ENCODE measurements around the gene RAB31.
"Not testable (repeated sequence)": the region's sequence is repeated elsewhere in the genome, so short reads cannot be mapped to it uniquely, and the experiment has no call there.

The RAB31 gene

DNA sequence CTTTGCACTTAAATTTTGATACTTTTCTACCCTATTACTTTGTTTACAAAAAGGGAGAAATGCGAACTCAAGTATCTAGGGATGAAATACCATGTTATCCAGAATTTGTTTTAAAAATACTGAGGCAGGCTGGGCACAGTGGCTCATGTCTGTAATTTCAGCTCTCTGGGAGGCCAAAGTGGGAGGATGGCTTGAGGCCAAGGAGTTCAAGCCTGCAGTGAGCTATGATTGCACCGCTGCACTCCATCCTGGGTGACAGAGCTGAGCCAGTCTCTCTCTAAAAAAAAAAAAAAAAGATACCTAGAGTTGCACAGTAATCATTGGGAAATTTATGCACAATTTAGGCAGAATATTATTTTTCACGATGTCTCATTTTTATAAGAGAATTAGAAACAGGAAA is 193.3 kb downstream of the RAB31 start:
- TF ChIP-seq, protein P1, sequence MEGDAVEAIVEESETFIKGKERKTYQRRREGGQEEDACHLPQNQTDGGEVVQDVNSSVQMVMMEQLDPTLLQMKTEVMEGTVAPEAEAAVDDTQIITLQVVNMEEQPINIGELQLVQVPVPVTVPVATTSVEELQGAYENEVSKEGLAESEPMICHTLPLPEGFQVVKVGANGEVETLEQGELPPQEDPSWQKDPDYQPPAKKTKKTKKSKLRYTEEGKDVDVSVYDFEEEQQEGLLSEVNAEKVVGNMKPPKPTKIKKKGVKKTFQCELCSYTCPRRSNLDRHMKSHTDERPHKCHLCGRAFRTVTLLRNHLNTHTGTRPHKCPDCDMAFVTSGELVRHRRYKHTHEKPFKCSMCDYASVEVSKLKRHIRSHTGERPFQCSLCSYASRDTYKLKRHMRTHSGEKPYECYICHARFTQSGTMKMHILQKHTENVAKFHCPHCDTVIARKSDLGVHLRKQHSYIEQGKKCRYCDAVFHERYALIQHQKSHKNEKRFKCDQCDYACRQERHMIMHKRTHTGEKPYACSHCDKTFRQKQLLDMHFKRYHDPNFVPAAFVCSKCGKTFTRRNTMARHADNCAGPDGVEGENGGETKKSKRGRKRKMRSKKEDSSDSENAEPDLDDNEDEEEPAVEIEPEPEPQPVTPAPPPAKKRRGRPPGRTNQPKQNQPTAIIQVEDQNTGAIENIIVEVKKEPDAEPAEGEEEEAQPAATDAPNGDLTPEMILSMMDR (IDR thresholded peaks at IDR 0.05; ENCODE audit: low read depth, low read length): no peak
- no peak for DNase-seq (ENCODE audit: extremely low read depth, low read depth)

DNA sequence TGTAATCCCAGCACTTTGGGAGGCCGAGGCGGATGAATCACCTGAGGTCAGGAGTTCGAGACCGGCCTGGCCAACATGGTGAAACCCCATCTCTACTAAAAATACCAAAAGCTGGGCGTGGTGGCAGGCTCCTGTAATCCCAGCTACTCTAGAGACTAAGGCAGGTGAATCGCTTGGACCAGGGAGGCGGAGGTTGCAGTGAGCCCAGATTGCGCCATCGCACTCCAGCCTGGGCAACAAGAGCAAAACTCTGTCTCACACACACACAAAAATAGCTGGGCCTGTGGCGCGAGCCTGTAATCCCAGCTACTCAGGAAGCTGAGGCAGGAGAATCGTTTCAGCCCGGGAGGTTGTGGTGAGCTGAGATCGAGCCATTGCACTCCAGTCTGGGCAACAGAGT is 194.2 kb downstream of the RAB31 start:
- DNase-seq (ENCODE audit: extremely low read depth, low read depth): not testable (repeated sequence)

DNA sequence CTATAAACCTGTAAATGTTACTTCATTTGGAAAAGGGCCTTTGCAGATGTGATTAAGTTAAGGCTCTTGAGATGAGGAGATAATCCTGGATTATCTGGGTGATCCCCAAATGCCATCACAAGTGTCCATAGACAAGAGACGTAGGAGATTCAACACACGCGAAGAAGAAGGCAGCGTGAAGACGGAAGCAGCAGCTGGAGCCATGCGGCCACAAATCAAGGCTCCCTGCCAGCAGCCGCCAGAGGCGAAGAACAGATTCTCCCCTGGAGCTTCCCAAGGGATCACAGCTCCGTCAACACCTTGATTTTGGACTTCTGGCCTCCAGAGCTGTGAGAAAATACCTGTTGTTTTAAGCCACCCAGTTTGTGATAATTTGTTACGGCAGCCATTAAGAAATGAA is 194.7 kb downstream of the RAB31 start:
- TF ChIP-seq, protein P1 (IDR thresholded peaks at IDR 0.05; ENCODE audit: low read depth, low read length): no peak
- DNase-seq (ENCODE audit: extremely low read depth, low read depth): no peak

DNA sequence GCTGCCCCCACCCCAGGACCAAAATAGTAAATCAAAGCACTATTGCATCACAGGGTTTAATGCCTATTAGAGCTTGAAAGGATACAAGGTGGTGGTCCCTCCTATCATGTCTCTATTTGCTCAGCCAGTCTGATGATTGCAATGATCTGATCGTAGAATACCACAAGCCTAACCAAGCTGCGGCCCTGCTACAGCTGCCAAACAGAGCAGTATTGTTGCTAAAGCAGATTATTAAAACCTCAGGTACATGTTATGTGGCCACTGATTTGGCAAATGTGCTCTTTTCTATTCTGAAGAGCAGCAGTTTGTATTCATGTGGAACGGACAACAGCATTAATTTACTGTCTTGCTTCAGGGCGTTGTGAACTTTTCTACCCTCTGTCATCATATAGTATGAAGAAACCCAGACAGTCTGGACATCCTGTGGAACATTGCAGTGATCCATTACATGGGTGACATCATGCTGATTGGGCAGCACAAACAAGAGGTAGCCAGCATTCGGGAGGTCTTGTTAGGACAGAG is 197.4 kb downstream of the RAB31 start:
- TF ChIP-seq, protein P1 (IDR thresholded peaks at IDR 0.05; ENCODE audit: low read depth, low read length): no peak
- no peak for DNase-seq (ENCODE audit: extremely low read depth, low read depth)

DNA sequence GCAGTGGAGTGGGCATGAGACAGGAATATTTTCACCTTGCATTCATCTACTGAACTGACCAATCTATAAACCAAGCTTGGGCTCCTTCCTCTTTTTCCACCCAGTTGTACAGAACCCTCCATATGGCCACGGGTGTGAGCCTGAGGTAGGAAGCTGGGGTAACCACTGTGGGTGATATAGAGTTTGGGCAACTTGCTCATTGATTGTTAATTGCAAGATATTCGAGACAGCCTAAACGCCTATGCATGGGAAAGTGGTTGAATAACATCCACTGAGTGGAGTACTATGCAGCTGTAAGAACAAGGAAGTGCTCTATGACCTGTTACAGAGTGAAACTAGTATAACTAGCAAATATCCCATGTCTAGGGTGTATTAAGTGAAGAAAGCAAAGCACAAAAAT is 198.4 kb downstream of the RAB31 start:
- TF ChIP-seq, protein P1 (IDR thresholded peaks at IDR 0.05; ENCODE audit: low read depth, low read length): no peak
- DNase-seq (ENCODE audit: extremely low read depth, low read depth): no peak

DNA sequence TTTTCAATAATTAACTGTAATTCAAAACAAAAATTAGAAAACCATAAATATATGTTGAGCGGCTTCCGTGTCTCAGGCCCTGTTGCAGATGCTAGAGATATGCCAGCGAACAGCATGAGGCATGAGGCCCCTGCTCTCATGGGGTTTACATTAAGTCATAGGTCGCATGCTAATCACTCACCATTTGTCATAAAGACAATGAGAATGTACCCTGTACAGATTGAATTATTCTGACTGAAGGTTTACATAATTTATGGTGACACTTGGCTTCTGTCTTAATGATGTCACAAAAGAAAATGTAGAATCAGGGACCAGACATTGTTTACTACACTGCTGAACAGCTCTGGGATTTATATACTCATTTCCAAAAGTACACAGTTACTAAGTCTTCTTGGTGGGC is 199.8 kb downstream of the RAB31 start:
- no peak for DNase-seq (ENCODE audit: extremely low read depth, low read depth)
- TF ChIP-seq, protein P1 (IDR thresholded peaks at IDR 0.05; ENCODE audit: low read depth, low read length): no peak

DNA sequence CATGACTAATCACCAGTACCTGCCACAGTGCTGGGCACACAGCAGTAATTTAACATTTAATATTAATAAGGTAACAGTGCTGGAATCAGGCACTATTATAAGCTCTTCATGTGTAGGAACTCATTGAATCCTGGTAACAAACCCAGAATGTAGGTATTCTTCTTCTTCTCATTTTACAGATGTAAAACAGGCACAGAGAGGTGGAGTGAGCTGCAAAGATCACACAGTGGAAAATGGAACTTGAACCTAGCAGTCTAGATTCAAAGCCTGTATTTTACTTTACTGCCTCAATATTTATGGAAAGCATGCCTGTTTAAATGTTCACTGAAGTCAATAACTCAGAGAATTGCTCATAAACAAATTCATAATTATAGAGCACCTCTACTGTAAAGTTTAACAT is 202.0 kb downstream of the RAB31 start:
- DNase-seq (ENCODE audit: extremely low read depth, low read depth): no peak
- TF ChIP-seq, protein P1 (IDR thresholded peaks at IDR 0.05; ENCODE audit: low read depth, low read length): no peak

DNA sequence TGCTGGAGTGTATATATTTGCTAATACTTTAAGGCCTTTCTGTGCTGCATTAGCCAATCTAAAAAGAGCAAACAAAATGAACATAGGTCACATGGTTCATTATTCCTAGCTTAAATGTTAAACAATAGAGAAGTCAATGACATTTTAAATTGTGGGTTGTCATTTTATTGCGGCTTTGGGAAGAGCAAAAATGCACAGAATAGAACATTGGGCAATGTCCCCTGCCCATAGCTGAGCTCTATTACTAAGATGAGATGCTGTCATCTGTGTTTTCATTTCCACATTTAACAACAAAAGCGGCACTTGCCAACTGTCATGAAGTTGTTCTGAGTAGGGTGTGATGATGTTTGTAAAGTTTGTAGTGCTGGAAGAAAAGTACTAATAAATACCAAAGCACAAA is 202.6 kb downstream of the RAB31 start:
- TF ChIP-seq, protein P1 (IDR thresholded peaks at IDR 0.05; ENCODE audit: low read depth, low read length): no peak
- no peak for DNase-seq (ENCODE audit: extremely low read depth, low read depth)

All from AG09319 (cell line).